ENCODE results near the gene MLN. TPM values are rescaled to one million over a fixed set of nuclear protein-coding genes. Genes with fewer than 3 reads are reported as not detected.

The MLN gene
- total RNA-seq = not detected

GRCh38 chr6:33803571-33804053 lies at the start of gene MLN:
Gene MLN (minus strand): TSS chr6:33804003. CDS start chr6:33801163, 2,840 bp downstream.
- CTCF ChIA-PET = interaction anchor here (1.4 kb wide), 1 partner anchor 38 kb away, joined by 5 read pairs; no protein-coding TSS in a partner anchor
- intact Hi-C loops (cut with micrococcal nuclease) = no loop called here
- peaks cover 7% of the 10 kb centered on the region for H3K27me3 Mint-ChIP-seq (ENCODE audit: low read depth)
- no peak for DNase-seq
- no peak within 1 kb of the TSS for H3K27ac Mint-ChIP-seq
- H3K36me3 Mint-ChIP-seq (ENCODE audit: low read depth) = no peaks in the 10 kb centered on the region
- H3K4me1 Mint-ChIP-seq (ENCODE audit: low read depth) = peaks cover 17% of the 10 kb centered on the region
- H3K4me3 Mint-ChIP-seq = no peak within 1 kb of the TSS
- H3K9me3 Mint-ChIP-seq = no peaks in the 10 kb centered on the region

- H3K4me1 Mint-ChIP-seq (ENCODE audit: low read depth) = peaks cover 24% of the 10 kb centered on the region
- CTCF ChIA-PET = no interaction called here
- H3K9me3 Mint-ChIP-seq = no peaks in the 10 kb centered on the region
- no peak for DNase-seq
- no peaks in the 10 kb centered on the region for H3K36me3 Mint-ChIP-seq (ENCODE audit: low read depth)
- no peak overlapping the region for H3K4me3 Mint-ChIP-seq
- no peaks in the 10 kb centered on the region for H3K27me3 Mint-ChIP-seq (ENCODE audit: low read depth)
- intact Hi-C loops (cut with micrococcal nuclease) = loop anchor here (10.0 kb wide), 1 partner anchor 302 kb away; no protein-coding TSS in a partner anchor
- H3K27ac Mint-ChIP-seq = no peak overlapping the region
Observed at GRCh38 chr6:33853026-33853425, 49.2 kb upstream of the MLN start.

- H3K27me3 Mint-ChIP-seq (ENCODE audit: low read depth) = no peaks in the 10 kb centered on the region
- H3K36me3 Mint-ChIP-seq (ENCODE audit: low read depth) = no peaks in the 10 kb centered on the region
- CTCF ChIA-PET = interaction anchor here (1.0 to 1.1 kb wide), 2 partner anchors 8 to 11 kb away, joined by 3 read pairs; no protein-coding TSS in a partner anchor
- peaks cover 17% of the 10 kb centered on the region for H3K4me1 Mint-ChIP-seq (ENCODE audit: low read depth)
- H3K9me3 Mint-ChIP-seq = no peaks in the 10 kb centered on the region
- H3K4me3 Mint-ChIP-seq = no peak overlapping the region
- peak; percentile 33 for DNase-seq
- intact Hi-C loops (cut with micrococcal nuclease) = loop anchor here (10.0 kb wide), 1 partner anchor 303 kb away; no protein-coding TSS in a partner anchor
- H3K27ac Mint-ChIP-seq = no peak overlapping the region
Observed at GRCh38 chr6:33851959-33852358, 48.2 kb upstream of the MLN start.

- H3K4me3 Mint-ChIP-seq = no peak overlapping the region
- no peak for DNase-seq
- H3K36me3 Mint-ChIP-seq (ENCODE audit: low read depth) = no peaks in the 10 kb centered on the region
- no peaks in the 10 kb centered on the region for H3K27me3 Mint-ChIP-seq (ENCODE audit: low read depth)
- intact Hi-C loops (cut with micrococcal nuclease) = loop anchor here (10.0 kb wide), 1 partner anchor 304 kb away; no protein-coding TSS in a partner anchor
- CTCF ChIA-PET = interaction anchor here (1.0 to 1.1 kb wide), 3 partner anchors 9 to 80 kb away, joined by 3 read pairs; no protein-coding TSS in a partner anchor
- H3K9me3 Mint-ChIP-seq = no peaks in the 10 kb centered on the region
- H3K27ac Mint-ChIP-seq = no peak overlapping the region
- peaks cover 9% of the 10 kb centered on the region for H3K4me1 Mint-ChIP-seq (ENCODE audit: low read depth)
Observed at GRCh38 chr6:33850869-33851541, 47.2 kb upstream of the MLN start.

- DNase-seq = no peak
- no peak overlapping the region for H3K4me3 Mint-ChIP-seq
- intact Hi-C loops (cut with micrococcal nuclease) = loop anchor here (10.0 kb wide), 1 partner anchor 305 kb away; no protein-coding TSS in a partner anchor
- H3K4me1 Mint-ChIP-seq (ENCODE audit: low read depth) = peaks cover 3% of the 10 kb centered on the region
- H3K27ac Mint-ChIP-seq = no peak overlapping the region
- CTCF ChIA-PET = interaction anchor here (1.1 kb wide), 2 partner anchors 15 to 79 kb away, joined by 3 read pairs; no protein-coding TSS in a partner anchor
- no peaks in the 10 kb centered on the region for H3K27me3 Mint-ChIP-seq (ENCODE audit: low read depth)
- H3K36me3 Mint-ChIP-seq (ENCODE audit: low read depth) = no peaks in the 10 kb centered on the region
- no peaks in the 10 kb centered on the region for H3K9me3 Mint-ChIP-seq
Observed at GRCh38 chr6:33850296-33850695, 46.5 kb upstream of the MLN start.

GRCh38 chr6:33849500-33850075 lies 45.8 kb upstream of the MLN start:
- H3K4me1 Mint-ChIP-seq (ENCODE audit: low read depth) = peaks cover 3% of the 10 kb centered on the region
- H3K4me3 Mint-ChIP-seq = no peak overlapping the region
- no peak overlapping the region for H3K27ac Mint-ChIP-seq
- intact Hi-C loops (cut with micrococcal nuclease) = loop anchor here (10.0 kb wide), 1 partner anchor 305 kb away; no protein-coding TSS in a partner anchor
- DNase-seq = no peak
- H3K9me3 Mint-ChIP-seq = no peaks in the 10 kb centered on the region
- H3K36me3 Mint-ChIP-seq (ENCODE audit: low read depth) = no peaks in the 10 kb centered on the region
- no peaks in the 10 kb centered on the region for H3K27me3 Mint-ChIP-seq (ENCODE audit: low read depth)
- CTCF ChIA-PET = interaction anchor here (0.6 to 1.1 kb wide), 3 partner anchors 14 to 179 kb away, joined by 3 read pairs; no protein-coding TSS in a partner anchor

- no peaks in the 10 kb centered on the region for H3K36me3 Mint-ChIP-seq (ENCODE audit: low read depth)
- H3K27ac Mint-ChIP-seq = no peak overlapping the region
- DNase-seq = no peak
- no peak overlapping the region for H3K4me3 Mint-ChIP-seq
- H3K4me1 Mint-ChIP-seq (ENCODE audit: low read depth) = peaks cover 3% of the 10 kb centered on the region
- CTCF ChIA-PET = interaction anchor here (0.6 to 1.2 kb wide), 2 partner anchors 54 to 125 kb away, joined by 3 to 6 read pairs; no protein-coding TSS in a partner anchor
- intact Hi-C loops (cut with micrococcal nuclease) = no loop called here
- no peaks in the 10 kb centered on the region for H3K9me3 Mint-ChIP-seq
- no peaks in the 10 kb centered on the region for H3K27me3 Mint-ChIP-seq (ENCODE audit: low read depth)
Observed at GRCh38 chr6:33848484-33848883, 44.7 kb upstream of the MLN start.

GRCh38 chr6:33847867-33848266 lies 44.1 kb upstream of the MLN start:
- no peak overlapping the region for H3K27ac Mint-ChIP-seq
- no peaks in the 10 kb centered on the region for H3K27me3 Mint-ChIP-seq (ENCODE audit: low read depth)
- DNase-seq = no peak
- CTCF ChIA-PET = interaction anchor here (0.6 to 1.2 kb wide), 3 partner anchors 52 to 126 kb away, joined by 3 to 6 read pairs (median 3); no protein-coding TSS in a partner anchor
- H3K4me1 Mint-ChIP-seq (ENCODE audit: low read depth) = peaks cover 3% of the 10 kb centered on the region
- intact Hi-C loops (cut with micrococcal nuclease) = no loop called here
- no peaks in the 10 kb centered on the region for H3K9me3 Mint-ChIP-seq
- no peaks in the 10 kb centered on the region for H3K36me3 Mint-ChIP-seq (ENCODE audit: low read depth)
- no peak overlapping the region for H3K4me3 Mint-ChIP-seq

- Mint-ChIP-seq H3K27me3 (ENCODE audit: low read depth) (no peaks in the 10 kb centered on the region), H3K9me3 (no peaks in the 10 kb centered on the region), H3K27ac (no peak overlapping the region), H3K36me3 (ENCODE audit: low read depth) (no peaks in the 10 kb centered on the region), H3K4me3 (no peak overlapping the region), H3K4me1 (ENCODE audit: low read depth) (no peaks in the 10 kb centered on the region)
- intact Hi-C loops (cut with micrococcal nuclease) = no loop called here
- CTCF ChIA-PET = interaction anchor here (0.7 kb wide), 1 partner anchor 52 kb away, joined by 3 read pairs; no protein-coding TSS in a partner anchor
- no peak for DNase-seq
Observed at GRCh38 chr6:33847078-33847477, 43.3 kb upstream of the MLN start.

- no peak overlapping the region for H3K4me3 Mint-ChIP-seq
- H3K27ac Mint-ChIP-seq = no peak overlapping the region
- no peaks in the 10 kb centered on the region for H3K4me1 Mint-ChIP-seq (ENCODE audit: low read depth)
- H3K9me3 Mint-ChIP-seq = no peaks in the 10 kb centered on the region
- no peak for DNase-seq
- H3K27me3 Mint-ChIP-seq (ENCODE audit: low read depth) = no peaks in the 10 kb centered on the region
- H3K36me3 Mint-ChIP-seq (ENCODE audit: low read depth) = no peaks in the 10 kb centered on the region
- CTCF ChIA-PET = no interaction called here
- intact Hi-C loops (cut with micrococcal nuclease) = no loop called here
Observed at GRCh38 chr6:33846226-33846625, 42.4 kb upstream of the MLN start.

GRCh38 chr6:33845031-33845745 lies 41.4 kb upstream of the MLN start:
- Mint-ChIP-seq H3K9me3 (no peaks in the 10 kb centered on the region), H3K27me3 (ENCODE audit: low read depth) (no peaks in the 10 kb centered on the region), H3K4me1 (ENCODE audit: low read depth) (peaks cover 4% of the 10 kb centered on the region), H3K27ac (no peak overlapping the region), H3K36me3 (ENCODE audit: low read depth) (no peaks in the 10 kb centered on the region), H3K4me3 (no peak overlapping the region)
- intact Hi-C loops (cut with micrococcal nuclease) = no loop called here
- no peak for DNase-seq
- CTCF ChIA-PET = no interaction called here
